Measurements from ENCODE around the gene JMJD1C. TPM values are rescaled to one million over a fixed set of nuclear protein-coding genes. Genes with fewer than 3 reads are reported as not detected.

JMJD1C gene
- total RNA-seq, 1 experiment from 2014 or later = 89.7 TPM

DNA sequence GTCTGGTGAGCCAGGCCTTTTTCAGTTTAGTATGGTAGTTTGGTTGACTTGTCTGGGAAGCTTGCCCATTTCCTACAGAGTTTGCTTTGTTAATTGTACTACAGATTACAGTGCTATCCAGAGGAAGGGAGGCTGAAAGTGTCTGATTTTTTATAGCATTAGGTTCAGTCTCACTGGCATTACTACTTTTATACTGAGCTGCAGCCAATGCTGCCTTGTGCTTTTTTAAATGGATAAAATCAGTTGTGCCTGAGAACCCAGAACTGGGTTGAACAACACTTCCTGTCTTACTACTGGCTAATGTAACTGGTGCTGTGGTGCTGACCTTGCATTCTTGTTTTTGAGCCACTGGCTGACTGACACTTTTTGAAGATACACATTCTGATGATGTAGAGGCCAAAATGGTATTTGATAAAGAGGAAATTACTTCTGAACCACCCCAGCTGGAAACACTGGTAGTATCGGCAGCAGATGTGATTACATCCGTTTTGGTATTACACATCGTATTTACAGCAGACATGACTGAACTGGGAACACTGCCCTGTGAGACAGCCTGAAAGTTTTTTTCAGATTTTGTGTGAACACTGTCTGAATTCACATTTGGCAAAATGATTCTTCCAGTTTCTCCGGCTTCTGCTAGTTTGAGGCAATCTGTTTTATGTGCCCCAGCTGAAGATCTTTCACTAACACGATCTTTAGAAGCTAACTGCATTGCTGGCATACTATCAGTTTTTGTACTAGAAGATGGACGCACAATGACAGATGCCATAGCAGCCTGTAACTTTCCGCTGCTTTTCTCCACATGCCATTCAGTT, 258.6 kb downstream of the JMJD1C start:
- Histone ChIP-seq H3K4me1 (no peaks in the 10 kb centered on the region), H3K4me3 (ENCODE audit: low read depth, low read length) (no peak overlapping the region), H3K9me3 (no peaks in the 10 kb centered on the region), H3K27me3 (replicated peaks; ENCODE audit: control insufficient read depth, insufficient read depth, low read length) (no peaks in the 10 kb centered on the region), H3K36me3 (ENCODE audit: control insufficient read depth, insufficient read depth, low read length) (no peaks in the 10 kb centered on the region)
- Mint-ChIP-seq H3K27me3 (ENCODE audit: insufficient read depth, unreplicated experiment) (no peaks in the 10 kb centered on the region), H3K4me1 (ENCODE audit: low read depth, unreplicated experiment) (no peaks in the 10 kb centered on the region), H3K36me3 (ENCODE audit: insufficient read depth, unreplicated experiment) (peaks cover 68% of the 10 kb centered on the region), H3K9me3 (ENCODE audit: unreplicated experiment) (no peaks in the 10 kb centered on the region), H3K4me3 (ENCODE audit: unreplicated experiment) (no peak overlapping the region), H3K27ac (ENCODE audit: unreplicated experiment) (no peak overlapping the region)
- TF ChIP-seq, protein P1, sequence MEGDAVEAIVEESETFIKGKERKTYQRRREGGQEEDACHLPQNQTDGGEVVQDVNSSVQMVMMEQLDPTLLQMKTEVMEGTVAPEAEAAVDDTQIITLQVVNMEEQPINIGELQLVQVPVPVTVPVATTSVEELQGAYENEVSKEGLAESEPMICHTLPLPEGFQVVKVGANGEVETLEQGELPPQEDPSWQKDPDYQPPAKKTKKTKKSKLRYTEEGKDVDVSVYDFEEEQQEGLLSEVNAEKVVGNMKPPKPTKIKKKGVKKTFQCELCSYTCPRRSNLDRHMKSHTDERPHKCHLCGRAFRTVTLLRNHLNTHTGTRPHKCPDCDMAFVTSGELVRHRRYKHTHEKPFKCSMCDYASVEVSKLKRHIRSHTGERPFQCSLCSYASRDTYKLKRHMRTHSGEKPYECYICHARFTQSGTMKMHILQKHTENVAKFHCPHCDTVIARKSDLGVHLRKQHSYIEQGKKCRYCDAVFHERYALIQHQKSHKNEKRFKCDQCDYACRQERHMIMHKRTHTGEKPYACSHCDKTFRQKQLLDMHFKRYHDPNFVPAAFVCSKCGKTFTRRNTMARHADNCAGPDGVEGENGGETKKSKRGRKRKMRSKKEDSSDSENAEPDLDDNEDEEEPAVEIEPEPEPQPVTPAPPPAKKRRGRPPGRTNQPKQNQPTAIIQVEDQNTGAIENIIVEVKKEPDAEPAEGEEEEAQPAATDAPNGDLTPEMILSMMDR (IDR thresholded peaks at IDR 0.05; ENCODE audit: insufficient read depth in 1 of 2, low read depth in 1 of 2, low read length in 1 of 2, severe bottlenecking in 1 of 2, unreplicated experiment in 1 of 2) = no peak
- ChIA-PET POLR2A (interaction anchor here (0.6 kb wide), 1 partner anchor 422 kb away, joined by 3 read pairs; no protein-coding TSS in a partner anchor), CTCF (no interaction called here)
- no peak for DNase-seq
- BruUV-seq (replicated peaks) = no TSS peak
- intact Hi-C loops (cut with micrococcal nuclease; ENCODE audit: unreplicated experiment) = no loop called here

DNA sequence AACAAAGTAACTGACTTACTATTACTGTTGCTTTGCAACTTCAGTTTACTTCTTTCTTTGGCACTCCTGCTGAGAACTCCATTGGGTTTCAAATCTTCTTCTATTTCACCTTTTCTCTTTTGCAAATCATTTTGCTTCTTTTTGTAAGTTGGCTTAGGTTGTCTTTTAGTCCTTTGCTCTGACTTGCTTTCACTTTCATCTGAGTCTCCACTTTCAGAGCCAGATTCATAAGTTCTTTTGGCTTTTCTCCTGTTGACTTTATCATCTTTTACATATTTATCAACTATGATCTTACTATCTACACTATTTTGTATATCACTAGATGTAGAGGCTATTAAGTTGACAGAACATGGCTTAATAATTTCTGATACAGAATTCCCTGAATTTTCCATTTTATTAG, 259.2 kb downstream of the JMJD1C start:
- no peaks in the 10 kb centered on the region for H3K9me3 ChIP-seq
- no peak for DNase-seq
- H3K4me1 Mint-ChIP-seq (ENCODE audit: low read depth, unreplicated experiment) = no peaks in the 10 kb centered on the region
- H3K4me3 ChIP-seq (ENCODE audit: low read depth, low read length) = no peak overlapping the region
- peaks cover 68% of the 10 kb centered on the region for H3K36me3 Mint-ChIP-seq (ENCODE audit: insufficient read depth, unreplicated experiment)
- TF ChIP-seq, protein P1 (IDR thresholded peaks at IDR 0.05; ENCODE audit: insufficient read depth in 1 of 2, low read depth in 1 of 2, low read length in 1 of 2, severe bottlenecking in 1 of 2, unreplicated experiment in 1 of 2) = no peak
- POLR2A ChIA-PET = no interaction called here
- no peaks in the 10 kb centered on the region for H3K9me3 Mint-ChIP-seq (ENCODE audit: unreplicated experiment)
- no peaks in the 10 kb centered on the region for H3K27me3 Mint-ChIP-seq (ENCODE audit: insufficient read depth, unreplicated experiment)
- H3K27me3 ChIP-seq (replicated peaks; ENCODE audit: control insufficient read depth, insufficient read depth, low read length) = no peaks in the 10 kb centered on the region
- CTCF ChIA-PET = no interaction called here
- H3K36me3 ChIP-seq (ENCODE audit: control insufficient read depth, insufficient read depth, low read length) = no peaks in the 10 kb centered on the region
- H3K27ac Mint-ChIP-seq (ENCODE audit: unreplicated experiment) = no peak overlapping the region
- intact Hi-C loops (cut with micrococcal nuclease; ENCODE audit: unreplicated experiment) = no loop called here
- no peaks in the 10 kb centered on the region for H3K4me1 ChIP-seq
- H3K4me3 Mint-ChIP-seq (ENCODE audit: unreplicated experiment) = no peak overlapping the region
- no TSS peak for BruUV-seq (replicated peaks)

DNA sequence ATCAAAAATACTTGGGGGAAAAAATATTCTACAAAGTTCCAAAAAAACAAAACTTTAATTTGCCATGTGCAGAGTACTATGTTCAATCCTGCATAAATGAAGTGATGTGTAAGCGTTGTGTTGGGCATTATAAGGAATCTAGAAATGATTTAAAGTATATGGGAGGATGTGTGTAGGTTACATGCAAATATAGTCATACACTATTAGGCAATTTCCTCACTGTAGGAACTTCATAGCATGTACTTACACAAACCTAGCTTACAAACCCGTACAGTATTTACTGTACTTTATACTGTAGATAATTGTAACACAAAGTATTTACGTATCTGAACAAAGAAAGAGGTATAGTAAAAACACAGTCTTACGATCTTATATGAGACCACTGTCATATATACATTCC, 260.4 kb downstream of the JMJD1C start:
- no peak overlapping the region for H3K27ac Mint-ChIP-seq (ENCODE audit: unreplicated experiment)
- H3K36me3 Mint-ChIP-seq (ENCODE audit: insufficient read depth, unreplicated experiment) = peaks cover 59% of the 10 kb centered on the region
- no peaks in the 10 kb centered on the region for H3K4me1 ChIP-seq
- no peaks in the 10 kb centered on the region for H3K9me3 Mint-ChIP-seq (ENCODE audit: unreplicated experiment)
- POLR2A ChIA-PET = no interaction called here
- no peaks in the 10 kb centered on the region for H3K9me3 ChIP-seq
- H3K36me3 ChIP-seq (ENCODE audit: control insufficient read depth, insufficient read depth, low read length) = 0 out of 2 replicates have a peak, but pooled peaks cover under 1% of the 10 kb centered on the region
- no peak overlapping the region for H3K4me3 Mint-ChIP-seq (ENCODE audit: unreplicated experiment)
- no peaks in the 10 kb centered on the region for H3K4me1 Mint-ChIP-seq (ENCODE audit: low read depth, unreplicated experiment)
- H3K27me3 Mint-ChIP-seq (ENCODE audit: insufficient read depth, unreplicated experiment) = no peaks in the 10 kb centered on the region
- CTCF ChIA-PET = no interaction called here
- no peak for DNase-seq
- intact Hi-C loops (cut with micrococcal nuclease; ENCODE audit: unreplicated experiment) = no loop called here
- no TSS peak for BruUV-seq (replicated peaks)
- no peak overlapping the region for H3K4me3 ChIP-seq (ENCODE audit: low read depth, low read length)
- TF ChIP-seq, protein P1 (IDR thresholded peaks at IDR 0.05; ENCODE audit: insufficient read depth in 1 of 2, low read depth in 1 of 2, low read length in 1 of 2, severe bottlenecking in 1 of 2, unreplicated experiment in 1 of 2) = no peak
- no peaks in the 10 kb centered on the region for H3K27me3 ChIP-seq (replicated peaks; ENCODE audit: control insufficient read depth, insufficient read depth, low read length)

Data from Caco-2 (cell line).